RWPE1 (cell line): ENCODE measurements around the gene ADAMTS6.

ENCODE experiments used
- CTCF ChIA-PET: fragments of 350-600 bp; sonication (Branson Sonifier 250); formaldehyde crosslinking; extraction: SDS; loops from one replicate; lab custom pipeline; 2021; lab: Yijun Ruan, JAX
- POLR2A ChIA-PET: fragments of 400-600 bp; formaldehyde crosslinking; extraction: SDS; loops from one replicate; lab custom pipeline; 2020; ENCODE audit warnings: antibody characterized with exemption; ENCODE audit not compliant: low non-redundant PET; lab: Yijun Ruan, JAX
- DNase-seq: peaks from one replicate; pipeline ENCODE4 v3.0.0; 2012; ENCODE audit warnings: low spot score
- H3K27ac ChIP-seq: fragments of 450-650 bp; 2 replicates; pipeline ENCODE4 v1.5.1; 2017
- CTCF ChIP-seq: fragments of 450-650 bp; conservative IDR thresholded peaks from 2 replicates; pipeline ENCODE4 v1.5.1; 2017; ENCODE audit warnings: low read depth, mild to moderate bottlenecking

ADAMTS6 gene

GRCh38 chr5:65305913-65306312, 175.8 kb downstream of the ADAMTS6 start:
- ChIA-PET POLR2A (no interaction called here), CTCF (interaction anchor here (1.0 kb wide), 1 partner anchor 11 kb away, joined by 7 read pairs; no protein-coding TSS in a partner anchor)
- TF ChIP-seq CTCF = no peak
- no peak overlapping the region for H3K27ac ChIP-seq
- no peak for DNase-seq

- POLR2A ChIA-PET = no interaction called here
- DNase-seq = no peak
- TF ChIP-seq CTCF = no peak
These were observed 181.9 kb downstream of the ADAMTS6 start for GRCh38 chr5:65299861-65300260.

GRCh38 chr5:65296067-65296466, 185.7 kb downstream of the ADAMTS6 start:
- H3K27ac ChIP-seq = no peak overlapping the region
- POLR2A ChIA-PET = no interaction called here
- CTCF ChIA-PET = interaction anchor here (0.6 kb wide), 1 partner anchor 187 kb away, joined by 3 read pairs; no protein-coding TSS in a partner anchor
- DNase-seq = no peak
- no peak for TF ChIP-seq CTCF

More at GRCh38 chr5:65299861-65300260, 181.9 kb downstream of the ADAMTS6 start:
- CTCF ChIA-PET = interaction anchor here (0.6 kb wide), 1 partner anchor 564 kb away, joined by 3 read pairs; no protein-coding TSS in a partner anchor
- H3K27ac ChIP-seq = no peak overlapping the region

- POLR2A ChIA-PET = no interaction called here
- no peak for TF ChIP-seq CTCF
These were observed 189.5 kb downstream of the ADAMTS6 start for GRCh38 chr5:65292196-65292595.

GRCh38 chr5:65290677-65291076, 191.0 kb downstream of the ADAMTS6 start:
- DNase-seq = no peak
- no peak for TF ChIP-seq CTCF
- POLR2A ChIA-PET = no interaction called here
- CTCF ChIA-PET = no interaction called here
- no peak overlapping the region for H3K27ac ChIP-seq

More at GRCh38 chr5:65292196-65292595, 189.5 kb downstream of the ADAMTS6 start:
- H3K27ac ChIP-seq = no peak overlapping the region
- CTCF ChIA-PET = interaction anchor here (0.6 kb wide), 1 partner anchor 1667 kb away, joined by 6 read pairs; no protein-coding TSS in a partner anchor
- DNase-seq = no peak

GRCh38 chr5:65288657-65289056, 193.1 kb downstream of the ADAMTS6 start:
- no peak for TF ChIP-seq CTCF
- CTCF ChIA-PET = no interaction called here
- POLR2A ChIA-PET = no interaction called here
- no peak for DNase-seq
- H3K27ac ChIP-seq = no peak overlapping the region
